GM12873 (cell line): ENCODE results near the gene ACVR1C.

Experiments
- TF ChIP-seq, protein P1 (sequence below): IDR thresholded peaks from 2 replicates; pipeline ENCODE4 v1.5.1; 2012; ENCODE audit warnings: low read depth, mild to moderate bottlenecking, moderate library complexity, low read length, control low read depth; ENCODE audit not compliant: insufficient read depth; ENCODE audit errors: missing control alignments

ACVR1C gene

DNA sequence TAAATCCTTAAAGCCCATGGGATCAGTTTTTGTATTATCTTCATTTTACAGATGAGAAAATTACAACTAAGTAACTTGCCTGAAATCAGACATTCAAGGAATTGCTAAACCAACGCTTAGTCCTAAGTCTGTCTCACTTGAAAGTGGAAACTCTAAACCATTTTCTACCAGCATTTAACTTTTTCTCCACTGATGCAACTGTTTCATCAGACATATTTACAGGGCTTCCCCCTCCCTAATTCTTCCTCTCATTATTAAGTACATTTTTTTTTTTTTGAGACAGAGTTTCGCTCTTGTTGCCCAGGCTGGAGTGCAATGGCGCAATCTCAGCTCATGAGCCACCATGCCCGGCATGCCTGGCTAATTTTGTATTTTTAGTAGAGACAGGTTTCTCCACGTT, 88.6 kb downstream of the ACVR1C start:
- TF ChIP-seq, protein P1, sequence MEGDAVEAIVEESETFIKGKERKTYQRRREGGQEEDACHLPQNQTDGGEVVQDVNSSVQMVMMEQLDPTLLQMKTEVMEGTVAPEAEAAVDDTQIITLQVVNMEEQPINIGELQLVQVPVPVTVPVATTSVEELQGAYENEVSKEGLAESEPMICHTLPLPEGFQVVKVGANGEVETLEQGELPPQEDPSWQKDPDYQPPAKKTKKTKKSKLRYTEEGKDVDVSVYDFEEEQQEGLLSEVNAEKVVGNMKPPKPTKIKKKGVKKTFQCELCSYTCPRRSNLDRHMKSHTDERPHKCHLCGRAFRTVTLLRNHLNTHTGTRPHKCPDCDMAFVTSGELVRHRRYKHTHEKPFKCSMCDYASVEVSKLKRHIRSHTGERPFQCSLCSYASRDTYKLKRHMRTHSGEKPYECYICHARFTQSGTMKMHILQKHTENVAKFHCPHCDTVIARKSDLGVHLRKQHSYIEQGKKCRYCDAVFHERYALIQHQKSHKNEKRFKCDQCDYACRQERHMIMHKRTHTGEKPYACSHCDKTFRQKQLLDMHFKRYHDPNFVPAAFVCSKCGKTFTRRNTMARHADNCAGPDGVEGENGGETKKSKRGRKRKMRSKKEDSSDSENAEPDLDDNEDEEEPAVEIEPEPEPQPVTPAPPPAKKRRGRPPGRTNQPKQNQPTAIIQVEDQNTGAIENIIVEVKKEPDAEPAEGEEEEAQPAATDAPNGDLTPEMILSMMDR, result no peak

DNA sequence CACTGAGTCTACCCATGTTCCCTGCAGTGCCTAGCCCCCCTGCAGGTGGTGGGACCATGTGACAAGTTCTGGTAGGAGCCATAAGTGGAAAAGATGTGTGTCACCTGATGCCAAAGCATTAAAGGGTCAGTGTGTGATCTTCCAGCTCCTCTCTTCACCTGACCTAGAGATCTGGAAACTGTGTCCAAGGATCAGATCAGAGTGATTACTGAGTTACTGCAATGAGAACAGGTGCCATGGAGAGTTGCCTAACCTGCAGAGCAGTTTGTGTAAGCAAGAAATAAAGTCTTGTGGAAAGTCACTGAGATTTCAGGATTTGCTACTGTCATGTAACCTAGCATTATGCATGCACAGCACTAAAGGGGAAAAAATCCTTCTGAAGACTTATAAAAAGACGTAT, 90.6 kb downstream of the ACVR1C start:
- TF ChIP-seq, protein P1, result no peak

DNA sequence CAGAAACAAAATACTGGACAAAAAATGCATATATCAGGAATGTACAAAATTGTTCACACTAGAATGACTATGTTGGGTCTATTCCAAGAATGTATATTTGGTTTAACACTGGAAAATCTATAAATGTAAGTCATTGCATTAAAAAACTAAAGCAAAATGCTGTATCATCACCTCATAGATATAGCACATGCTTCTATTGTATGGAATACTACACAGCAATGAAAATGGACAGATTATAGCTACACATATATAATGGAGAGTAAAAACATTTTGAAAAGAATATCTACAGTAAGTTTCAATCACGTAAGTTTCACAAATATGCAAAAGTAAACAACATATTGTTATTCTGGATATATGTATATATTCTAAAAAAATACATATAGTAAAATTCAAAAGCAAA, 91.8 kb downstream of the ACVR1C start:
- TF ChIP-seq, protein P1, result no peak

DNA sequence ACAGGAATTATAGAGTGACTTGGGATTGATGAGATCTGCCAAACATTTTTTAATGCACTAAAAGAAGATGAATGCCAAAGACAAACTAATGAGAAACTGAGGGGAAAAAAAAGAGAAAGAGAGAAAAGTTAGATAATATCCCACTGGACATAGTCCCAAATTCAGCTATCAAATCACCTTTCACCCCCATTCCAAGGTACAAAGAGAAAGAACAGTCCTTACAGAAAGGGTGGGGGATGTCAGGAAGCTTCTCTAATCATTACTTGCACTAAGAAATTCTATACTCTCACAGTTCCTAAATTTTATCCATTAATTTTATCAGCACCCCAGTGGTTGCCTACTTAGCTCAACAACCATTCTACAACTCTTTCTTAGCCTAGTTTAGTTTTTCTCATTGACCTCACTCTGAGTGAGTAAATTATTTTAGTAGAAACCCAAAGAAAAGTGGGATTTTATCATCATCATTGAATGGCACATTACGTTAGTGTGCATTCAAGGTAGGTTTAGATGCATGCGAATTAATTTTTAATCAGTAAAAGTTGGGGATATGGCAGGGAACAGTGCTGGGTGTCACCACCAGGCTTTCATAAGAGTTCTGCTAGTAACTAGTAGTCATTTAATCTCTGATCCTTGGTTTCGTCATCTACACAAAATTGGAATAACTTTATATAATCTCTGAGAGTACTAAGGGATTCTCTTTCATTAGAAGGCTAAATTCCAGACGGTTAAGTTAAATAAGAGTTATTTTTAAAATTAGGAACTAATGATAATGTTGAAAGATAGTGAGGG, 99.5 kb downstream of the ACVR1C start:
- TF ChIP-seq, protein P1, result no peak

DNA sequence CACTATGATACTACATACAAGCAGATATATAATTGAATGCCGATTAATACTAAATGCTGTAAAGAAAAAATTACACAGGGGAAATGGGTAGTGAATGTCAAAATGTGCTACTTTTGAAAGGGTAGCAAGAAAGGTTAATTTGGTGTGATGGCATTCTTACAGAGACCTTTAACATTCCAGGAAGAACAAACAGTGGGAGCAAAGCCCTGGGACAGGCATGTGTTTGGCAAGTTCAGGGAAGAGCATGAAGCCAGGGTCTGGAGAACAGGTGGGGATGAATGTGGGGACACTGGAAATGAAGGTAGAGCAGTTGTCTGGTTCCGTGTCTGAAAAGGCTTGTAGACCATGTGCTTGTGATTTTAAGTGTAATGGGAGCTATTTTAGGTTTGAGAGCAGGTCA, 102.6 kb downstream of the ACVR1C start:
- TF ChIP-seq, protein P1, result no peak

DNA sequence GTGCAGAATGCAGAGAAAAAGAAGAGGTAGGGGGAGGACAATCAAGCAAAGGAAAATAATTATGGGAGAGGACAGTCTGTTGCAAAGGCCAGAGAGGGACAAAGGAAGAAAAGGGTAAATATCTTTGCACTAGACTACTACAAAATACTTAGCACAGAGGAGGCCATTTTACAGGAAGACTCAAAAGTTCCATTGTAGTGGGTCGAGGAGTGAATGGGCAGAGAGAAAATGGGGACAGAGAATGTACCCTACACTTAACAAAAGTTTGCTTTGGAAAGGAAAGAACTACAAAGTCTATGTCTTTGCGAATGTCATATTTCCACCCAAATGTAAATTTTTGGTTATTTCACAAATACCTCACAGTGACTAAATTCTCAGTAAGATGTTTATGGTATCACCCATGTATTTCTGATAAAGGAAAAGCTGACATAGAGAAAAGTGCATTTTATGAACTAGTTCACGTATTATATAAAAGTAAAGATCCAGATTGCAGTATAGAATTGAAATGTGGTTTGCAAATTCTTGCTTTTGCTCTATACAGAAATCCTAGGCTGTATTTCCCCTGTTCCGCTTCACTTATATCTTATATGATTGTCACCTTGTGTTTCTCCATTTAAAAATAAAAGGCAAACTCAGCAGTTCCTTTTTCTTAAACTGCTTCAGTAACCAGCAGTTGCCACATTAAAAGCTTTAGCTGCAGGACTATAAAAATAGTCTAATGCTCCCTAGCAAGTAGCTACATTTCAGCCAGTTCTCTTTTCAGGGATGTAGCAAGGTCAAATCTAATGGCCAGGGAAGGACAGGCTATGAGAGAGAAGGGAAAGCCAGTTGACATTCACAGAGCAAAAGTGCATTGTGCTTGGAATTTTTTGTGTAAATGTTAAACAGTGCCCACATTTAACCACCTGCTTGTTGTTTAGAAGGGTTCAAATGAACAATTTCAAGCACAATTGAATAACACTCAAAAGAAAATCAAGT, 105.1 kb downstream of the ACVR1C start:
- TF ChIP-seq, protein P1, result no peak

DNA sequence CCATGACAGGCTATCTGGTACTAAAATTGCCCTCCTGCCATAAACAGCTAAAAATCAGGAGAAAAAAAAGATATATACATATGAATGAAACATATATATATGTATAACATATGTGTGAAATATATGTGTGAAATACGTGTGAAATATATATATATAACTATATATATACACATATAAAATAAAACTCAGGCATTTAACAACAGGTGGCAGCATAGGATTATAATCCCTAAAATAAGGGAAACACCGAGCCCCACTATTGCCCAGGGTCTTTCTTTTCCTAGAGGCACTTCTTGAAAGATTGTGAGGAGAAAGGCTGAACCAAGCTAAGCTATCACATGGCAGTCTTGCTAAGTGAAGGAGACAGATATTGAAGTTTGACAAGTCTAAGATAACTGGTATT, 118.9 kb downstream of the ACVR1C start:
- TF ChIP-seq, protein P1, result no peak
